Measurements from ENCODE around the gene CD164L2. TPM values are rescaled to one million over a fixed set of nuclear protein-coding genes. Genes with fewer than 3 reads are reported as not detected.

CD164L2 gene
- total RNA-seq, 1 donor from 2014 or later, result 0.16 TPM

GRCh38 chr1:27342391-27342777, 40.7 kb downstream of the CD164L2 start:
- H3K27ac Mint-ChIP-seq, result peak overlapping the region; percentile 87
- POLR2A ChIA-PET, result interaction anchor here (1.1 to 4.7 kb wide), 11 partner anchors 7 to 430 kb away, joined by 3 to 75 read pairs (median 10); partner anchors contain the start of genes FAM76A, MAP3K6, STX12 and TMEM222
- ATAC-seq (ENCODE audit: low read depth) (peak; percentile 7), DNase-seq (no peak)
- peaks cover 26% of the 10 kb centered on the region for H3K36me3 Mint-ChIP-seq (ENCODE audit: low read depth)
- H3K27me3 Mint-ChIP-seq, result no peaks in the 10 kb centered on the region
- peak overlapping the region; percentile 80 for H3K4me3 Mint-ChIP-seq
- peaks cover 71% of the 10 kb centered on the region for H3K4me1 Mint-ChIP-seq
- no peaks in the 10 kb centered on the region for H3K9me3 Mint-ChIP-seq
- intact Hi-C loops (cut with micrococcal nuclease), result loop anchor here (5.0 to 10.0 kb wide), 2 partner anchors 385 to 648 kb away; partner anchors contain the start of genes ARID1A and FAM76A
- CTCF ChIA-PET, result interaction anchor here (0.9 to 3.7 kb wide), 6 partner anchors 9 to 53 kb away, joined by 3 to 23 read pairs (median 4); no protein-coding TSS in a partner anchor
- TF ChIP-seq CTCF (IDR thresholded peaks at IDR 0.05), result no peak

- H3K27ac Mint-ChIP-seq, result peak within 1 kb of the TSS; percentile 87
- intact Hi-C loops (cut with micrococcal nuclease), result loop anchor here (1.0 to 10.0 kb wide), 5 partner anchors 8 to 647 kb away; partner anchors contain the start of genes ARID1A, FAM76A and TMEM222
- ATAC-seq (ENCODE audit: low read depth) (peak; percentile 76), DNase-seq (peak; percentile 72)
- peak within 1 kb of the TSS; percentile 80 for H3K4me3 Mint-ChIP-seq
- H3K27me3 Mint-ChIP-seq, result no peaks in the 10 kb centered on the region
- ChIA-PET POLR2A (interaction anchor here (0.5 to 4.7 kb wide), 18 partner anchors 8 to 431 kb away, joined by 3 to 75 read pairs (median 4); partner anchors contain the start of genes FAM76A, GPR3, MAP3K6 and STX12), CTCF (interaction anchor here (0.7 to 3.7 kb wide), 9 partner anchors 9 to 54 kb away, joined by 3 to 23 read pairs (median 4); partner anchors contain the start of gene MAP3K6)
- H3K4me1 Mint-ChIP-seq, result peaks cover 67% of the 10 kb centered on the region
- no peak for TF ChIP-seq CTCF (IDR thresholded peaks at IDR 0.05)
- H3K9me3 Mint-ChIP-seq, result no peaks in the 10 kb centered on the region
- peaks cover 26% of the 10 kb centered on the region for H3K36me3 Mint-ChIP-seq (ENCODE audit: low read depth)
Observed at GRCh38 chr1:27341525-27342252, 41.4 kb downstream of the CD164L2 start, which contains the start of gene SYTL1. Gene SYTL1 (plus strand): TSS chr1:27342022. CDS start chr1:27345335, 3,313 bp downstream.

DNA sequence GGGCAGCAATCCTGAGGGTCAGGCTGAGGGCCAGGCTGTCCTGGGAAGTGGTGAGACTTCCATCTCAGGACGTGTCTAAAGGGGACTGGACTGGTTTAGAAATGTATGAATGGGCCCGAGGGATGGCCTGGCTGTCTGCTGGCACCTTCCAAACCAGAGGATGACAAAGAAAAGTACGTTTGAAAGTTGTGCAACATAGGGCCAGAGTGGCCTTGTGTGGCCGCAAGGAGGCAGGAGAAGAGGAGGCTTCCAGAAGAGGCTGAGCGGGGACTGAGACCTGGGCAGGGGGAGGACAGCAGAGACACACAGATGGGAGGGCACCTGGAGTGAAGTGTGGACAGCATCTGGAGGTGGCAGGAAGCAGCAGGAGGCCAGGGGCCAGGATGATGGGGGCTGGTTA, 43.9 kb downstream of the CD164L2 start:
- intact Hi-C loops (cut with micrococcal nuclease), result no loop called here
- Mint-ChIP-seq H3K4me3 (peak overlapping the region; percentile 8), H3K4me1 (peaks cover 57% of the 10 kb centered on the region), H3K36me3 (ENCODE audit: low read depth) (peaks cover 40% of the 10 kb centered on the region), H3K27me3 (no peaks in the 10 kb centered on the region), H3K27ac (peak overlapping the region; percentile 87), H3K9me3 (no peaks in the 10 kb centered on the region)
- ChIA-PET CTCF (interaction anchor here (1.3 kb wide), 1 partner anchor 18 kb away, joined by 4 read pairs; no protein-coding TSS in a partner anchor), POLR2A (interaction anchor here (0.6 kb wide), 1 partner anchor 282 kb away, joined by 5 read pairs; no protein-coding TSS in a partner anchor)
- ATAC-seq (ENCODE audit: low read depth) (no peak), DNase-seq (no peak)
- TF ChIP-seq CTCF (IDR thresholded peaks at IDR 0.05), result no peak

DNA sequence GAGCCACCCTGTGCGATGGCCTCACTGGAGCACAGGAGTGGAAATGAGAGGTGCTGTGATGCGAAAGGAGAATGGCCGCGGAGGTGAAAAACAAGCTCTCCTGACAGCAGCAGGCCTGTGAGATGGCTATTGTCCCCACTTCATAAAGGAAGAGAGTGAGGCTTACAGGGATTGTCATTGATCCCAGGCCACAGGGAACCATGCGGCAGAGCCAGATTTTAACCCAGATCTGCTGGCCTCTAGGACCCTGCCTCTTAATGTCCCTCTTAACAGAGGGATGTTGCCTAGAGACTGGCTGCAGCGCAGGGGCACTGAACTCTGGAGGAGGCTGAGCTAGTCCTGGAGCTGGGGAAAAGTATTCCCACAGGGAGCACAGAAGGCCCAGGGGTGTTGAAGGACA, 44.4 kb downstream of the CD164L2 start:
- H3K9me3 Mint-ChIP-seq, result no peaks in the 10 kb centered on the region
- no peak for ATAC-seq (ENCODE audit: low read depth)
- H3K4me1 Mint-ChIP-seq, result peaks cover 52% of the 10 kb centered on the region
- intact Hi-C loops (cut with micrococcal nuclease), result no loop called here
- POLR2A ChIA-PET, result no interaction called here
- H3K27me3 Mint-ChIP-seq, result no peaks in the 10 kb centered on the region
- no peak overlapping the region for H3K4me3 Mint-ChIP-seq
- peaks cover 43% of the 10 kb centered on the region for H3K36me3 Mint-ChIP-seq (ENCODE audit: low read depth)
- CTCF ChIA-PET, result interaction anchor here (1.3 kb wide), 1 partner anchor 18 kb away, joined by 4 read pairs; no protein-coding TSS in a partner anchor
- no peak for TF ChIP-seq CTCF (IDR thresholded peaks at IDR 0.05)
- peak overlapping the region; percentile 87 for H3K27ac Mint-ChIP-seq
- DNase-seq, result no peak

GRCh38 chr1:27336756-27337155, 46.4 kb downstream of the CD164L2 start:
- TF ChIP-seq CTCF (IDR thresholded peaks at IDR 0.05), result no peak
- Mint-ChIP-seq H3K27ac (no peak overlapping the region), H3K27me3 (no peaks in the 10 kb centered on the region), H3K9me3 (no peaks in the 10 kb centered on the region), H3K36me3 (ENCODE audit: low read depth) (peaks cover 55% of the 10 kb centered on the region), H3K4me1 (peaks cover 42% of the 10 kb centered on the region), H3K4me3 (no peak overlapping the region)
- ChIA-PET POLR2A (interaction anchor here (0.6 kb wide), 1 partner anchor 60 kb away, joined by 5 read pairs; no protein-coding TSS in a partner anchor), CTCF (interaction anchor here (1.4 kb wide), 1 partner anchor 54 kb away, joined by 4 read pairs; no protein-coding TSS in a partner anchor)
- no peak for DNase-seq
- ATAC-seq (ENCODE audit: low read depth), result no peak
- intact Hi-C loops (cut with micrococcal nuclease), result no loop called here

Data from activated B cell treated with CpG ODN at 0.5 μM for 24 hours (primary cell).